GM19438 (cell line): Measurements from ENCODE around the gene KIAA2012.

Experiments used
- ATAC-seq: cut with Tn5 transposase; IDR thresholded peaks from one replicate; pipeline ENCODE4 v1.9.1; 2021; ENCODE audit warnings: low read depth; ENCODE audit not compliant: unreplicated experiment

Gene KIAA2012

DNA sequence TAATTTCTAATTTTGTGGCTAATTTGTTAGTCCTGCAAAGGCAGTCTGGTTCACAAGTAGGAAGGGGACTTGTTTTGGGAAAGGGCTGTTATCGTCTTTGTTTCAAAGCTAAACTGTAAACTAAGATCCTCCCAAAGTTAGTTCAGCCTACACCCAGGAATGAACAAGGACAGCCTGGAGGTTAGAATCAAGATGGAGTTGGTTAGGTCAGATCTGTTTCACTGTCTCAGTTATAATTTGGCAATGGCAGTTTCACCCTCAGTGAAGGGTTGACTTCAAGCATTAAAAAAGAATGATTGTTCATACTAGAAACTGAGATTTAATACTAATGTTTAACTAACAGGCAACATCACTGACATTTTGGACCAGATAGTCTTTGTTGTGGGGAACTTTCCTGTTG is 69.5 kb downstream of the KIAA2012 start:
- ATAC-seq: no peak

DNA sequence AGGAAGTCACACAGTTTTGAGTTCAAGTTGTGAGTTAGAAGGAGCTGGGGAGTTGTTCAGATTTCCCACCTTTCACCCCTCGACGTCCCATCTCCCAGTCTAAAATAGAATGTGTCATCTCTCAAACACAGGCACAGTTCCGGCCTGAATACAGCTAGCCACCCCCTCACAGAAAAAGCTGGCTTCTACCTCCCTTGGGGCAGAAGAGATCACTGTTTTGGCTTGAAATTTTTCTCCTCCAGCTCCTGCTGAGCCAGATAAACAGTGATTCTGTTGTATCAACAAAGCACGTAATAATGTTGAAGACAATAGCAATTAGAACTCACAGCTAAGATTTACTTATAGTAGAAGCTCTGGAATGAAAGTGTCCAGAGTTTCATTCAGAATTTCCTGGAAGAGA is 74.7 kb downstream of the KIAA2012 start:
- ATAC-seq: no peak

DNA sequence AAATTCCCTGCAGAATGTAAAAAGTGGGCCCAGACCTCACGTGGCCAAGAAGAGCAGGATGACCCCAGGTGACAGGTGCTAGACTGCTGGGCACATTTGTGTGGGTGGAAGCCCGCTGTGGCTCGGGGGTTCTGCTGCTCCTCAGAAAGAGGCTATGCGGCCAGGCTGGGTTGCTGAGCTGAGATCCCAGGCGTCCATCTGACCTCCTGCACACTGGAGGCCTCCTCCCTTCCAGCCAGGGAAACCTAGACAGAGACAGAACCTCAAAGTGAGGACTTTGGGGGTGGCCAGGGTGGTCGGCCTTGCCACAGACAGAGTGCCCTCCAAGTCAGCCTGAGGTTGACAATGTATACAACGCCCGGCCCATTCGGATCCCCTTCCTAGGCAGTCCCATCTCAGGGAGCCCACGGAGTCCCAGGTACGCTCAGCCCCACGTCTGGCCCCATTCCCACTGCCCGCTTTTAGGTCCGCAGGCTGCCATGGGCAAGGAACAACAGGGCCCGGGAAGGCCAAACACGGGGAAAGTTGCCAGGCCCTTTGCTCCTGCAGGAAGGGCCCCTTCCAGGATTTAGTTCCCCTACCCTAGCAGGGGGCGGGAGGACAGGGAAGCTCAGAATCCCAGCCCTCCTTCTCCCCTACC is 75.6 kb downstream of the KIAA2012 start:
- no peak for ATAC-seq

- ATAC-seq: no peak
These were observed 76.2 kb downstream of the KIAA2012 start for GRCh38 chr2:202149155-202149762.

- no peak for ATAC-seq
These were observed 76.9 kb downstream of the KIAA2012 start for GRCh38 chr2:202149936-202150335.

- ATAC-seq: no peak
These were observed 79.2 kb downstream of the KIAA2012 start for GRCh38 chr2:202152104-202152715.

DNA sequence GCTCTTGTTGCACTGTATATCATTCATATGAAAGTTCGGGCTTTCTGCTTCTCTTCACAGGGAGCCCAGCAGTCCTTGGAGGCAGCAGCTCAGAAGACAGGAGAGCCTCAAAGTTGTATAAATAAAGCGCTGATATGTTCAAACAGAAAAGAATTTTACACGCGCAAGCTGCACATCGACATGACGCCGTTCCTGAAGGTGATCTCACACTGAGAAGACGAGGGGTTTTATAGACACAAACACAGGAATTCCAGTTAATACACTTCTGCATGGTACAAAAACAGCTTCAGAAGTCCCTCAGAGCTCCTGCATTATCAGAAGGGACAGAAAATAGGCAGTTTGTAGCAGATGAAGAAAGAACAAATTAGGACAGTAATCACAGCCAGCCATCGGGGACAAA is 81.6 kb downstream of the KIAA2012 start:
- no peak for ATAC-seq

GRCh38 chr2:202157211-202157990 is 84.3 kb downstream of the KIAA2012 start:
- ATAC-seq: no peak

DNA sequence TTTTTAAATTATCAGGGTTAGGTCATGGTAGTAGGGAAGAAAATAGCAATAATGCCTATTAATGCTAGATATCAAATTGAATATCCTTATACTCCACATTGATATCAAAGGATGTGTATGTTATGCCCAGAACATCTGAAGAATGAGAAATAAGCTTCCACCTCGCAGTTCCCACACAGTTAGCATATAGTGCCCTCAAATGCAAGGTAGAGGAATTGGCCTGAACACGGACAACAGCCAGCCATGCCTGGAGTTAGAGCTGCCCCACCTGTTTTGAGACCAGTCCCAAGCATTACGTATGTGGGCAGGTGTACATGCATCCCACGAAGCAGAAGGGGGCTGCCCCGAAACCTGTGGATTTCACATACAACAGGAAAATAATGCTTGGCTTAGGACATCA is 85.7 kb downstream of the KIAA2012 start:
- no peak for ATAC-seq

GRCh38 chr2:202161151-202161835 is 88.2 kb downstream of the KIAA2012 start:
- no peak for ATAC-seq

DNA sequence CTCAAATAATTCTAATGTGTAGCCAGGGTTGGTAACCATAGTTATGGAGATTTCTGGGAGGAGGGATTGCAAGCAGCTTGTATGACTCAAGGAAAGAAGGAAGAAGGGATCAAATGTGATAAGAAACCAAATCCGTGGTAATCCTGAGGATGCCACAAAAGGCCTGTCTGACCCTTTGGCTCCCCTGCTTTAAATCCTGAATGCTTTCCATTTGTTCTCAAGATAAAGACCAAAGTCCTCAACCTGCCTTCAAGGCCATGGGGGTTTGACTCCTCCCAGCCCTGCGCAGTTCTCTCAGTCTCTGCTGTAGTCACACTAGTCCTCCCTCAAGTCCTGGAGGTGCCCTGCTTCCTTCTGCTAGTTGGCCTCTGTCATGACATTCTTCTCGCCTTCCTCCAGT is 91.4 kb downstream of the KIAA2012 start:
- ATAC-seq: no peak

GRCh38 chr2:202165208-202165607 is 92.2 kb downstream of the KIAA2012 start:
- ATAC-seq: no peak

DNA sequence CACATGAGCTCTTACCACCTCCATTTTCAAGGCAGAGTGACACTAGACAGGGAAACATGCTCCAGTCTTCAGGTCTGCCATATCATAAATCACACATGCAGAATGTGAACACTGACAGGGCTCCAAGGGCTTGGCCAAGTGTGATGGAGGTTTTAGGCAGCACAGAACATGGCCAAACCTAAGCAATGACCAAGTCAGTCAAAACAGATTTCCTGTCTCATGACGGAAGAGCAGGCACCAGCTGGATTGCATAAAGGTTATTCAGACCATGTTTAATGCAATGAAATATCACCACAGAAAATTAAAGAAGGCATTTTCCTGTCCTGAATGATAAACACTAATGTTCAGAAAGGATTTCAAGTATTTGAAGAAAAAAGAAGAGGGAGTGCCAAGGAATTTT is 92.9 kb downstream of the KIAA2012 start:
- ATAC-seq: no peak

DNA sequence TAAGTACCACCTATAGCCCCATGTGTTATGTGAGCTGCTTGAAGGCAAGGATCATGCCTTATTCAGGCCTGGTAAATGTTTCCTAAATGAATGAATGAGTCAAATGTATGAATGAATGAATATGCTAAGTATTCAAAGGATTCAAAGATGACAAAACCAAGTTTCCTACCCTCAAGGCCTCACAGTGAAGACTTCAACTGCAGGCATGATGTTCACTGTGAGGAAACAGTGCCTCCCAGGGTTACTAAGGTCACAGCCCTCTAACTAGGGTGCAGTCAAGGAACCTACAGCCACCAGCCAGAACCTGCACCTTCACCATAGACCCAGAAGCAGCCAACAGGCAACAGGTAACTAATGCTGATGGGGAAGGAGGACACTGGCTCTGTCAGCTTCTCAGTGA is 96.1 kb downstream of the KIAA2012 start:
- ATAC-seq: no peak

DNA sequence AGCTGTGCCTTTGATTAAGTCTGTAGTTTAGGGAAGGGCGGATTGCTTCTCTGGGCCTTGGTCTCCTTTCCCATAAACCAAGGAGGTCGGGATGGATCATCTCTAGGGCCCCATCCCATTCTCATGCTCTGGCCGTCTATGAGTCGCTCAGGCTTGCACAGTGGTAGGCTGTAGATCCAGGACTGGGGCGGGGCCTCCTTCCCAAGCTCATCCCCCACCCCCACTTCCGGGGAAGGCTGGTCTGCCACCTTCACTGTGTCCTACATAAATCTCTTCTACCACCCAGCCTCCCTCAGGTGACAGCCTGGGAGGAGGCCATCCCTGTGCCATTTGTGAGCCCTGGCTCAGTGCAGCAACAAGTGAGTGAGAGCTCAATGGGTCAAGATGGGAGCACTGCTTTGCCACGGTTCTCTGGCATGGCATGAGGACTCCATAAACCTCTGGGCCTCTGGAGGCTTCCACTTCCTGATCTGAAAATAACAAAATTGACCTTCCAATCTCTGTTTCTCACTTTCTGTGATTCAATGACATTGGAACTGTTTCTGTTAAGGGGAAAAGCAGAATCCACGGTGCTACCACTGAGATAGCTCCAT is 96.9 kb downstream of the KIAA2012 start:
- ATAC-seq: no peak

DNA sequence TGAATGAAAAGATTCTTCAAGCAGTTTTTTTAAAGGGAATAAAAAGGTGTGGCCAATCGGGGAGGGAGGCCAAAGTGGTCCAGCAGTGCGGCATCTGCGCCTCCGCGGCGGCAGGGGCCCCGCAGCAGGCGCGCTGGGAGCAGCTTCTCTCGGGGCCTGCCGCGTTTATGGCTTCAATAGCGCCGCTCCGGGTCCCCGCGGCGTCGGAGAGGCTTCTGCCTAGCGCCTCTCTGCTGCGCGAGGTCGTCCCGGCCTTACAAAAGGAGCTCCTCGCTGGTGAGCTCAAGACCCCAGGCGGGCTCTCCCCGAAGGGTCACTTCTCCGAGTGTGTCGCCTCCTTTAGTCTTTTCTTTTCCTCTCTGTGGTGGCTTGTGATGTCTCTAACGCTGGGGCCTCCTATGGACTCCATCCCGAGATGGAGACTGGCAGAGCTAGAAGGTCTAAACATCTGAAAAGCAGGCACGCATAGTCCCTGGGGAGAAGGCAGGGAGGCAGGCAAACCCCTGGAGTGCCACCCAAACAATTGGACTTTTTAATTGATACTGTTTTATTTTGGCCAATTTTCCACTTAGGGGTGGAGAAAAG is 98.3 kb downstream of the KIAA2012 start:
- ATAC-seq: no peak

DNA sequence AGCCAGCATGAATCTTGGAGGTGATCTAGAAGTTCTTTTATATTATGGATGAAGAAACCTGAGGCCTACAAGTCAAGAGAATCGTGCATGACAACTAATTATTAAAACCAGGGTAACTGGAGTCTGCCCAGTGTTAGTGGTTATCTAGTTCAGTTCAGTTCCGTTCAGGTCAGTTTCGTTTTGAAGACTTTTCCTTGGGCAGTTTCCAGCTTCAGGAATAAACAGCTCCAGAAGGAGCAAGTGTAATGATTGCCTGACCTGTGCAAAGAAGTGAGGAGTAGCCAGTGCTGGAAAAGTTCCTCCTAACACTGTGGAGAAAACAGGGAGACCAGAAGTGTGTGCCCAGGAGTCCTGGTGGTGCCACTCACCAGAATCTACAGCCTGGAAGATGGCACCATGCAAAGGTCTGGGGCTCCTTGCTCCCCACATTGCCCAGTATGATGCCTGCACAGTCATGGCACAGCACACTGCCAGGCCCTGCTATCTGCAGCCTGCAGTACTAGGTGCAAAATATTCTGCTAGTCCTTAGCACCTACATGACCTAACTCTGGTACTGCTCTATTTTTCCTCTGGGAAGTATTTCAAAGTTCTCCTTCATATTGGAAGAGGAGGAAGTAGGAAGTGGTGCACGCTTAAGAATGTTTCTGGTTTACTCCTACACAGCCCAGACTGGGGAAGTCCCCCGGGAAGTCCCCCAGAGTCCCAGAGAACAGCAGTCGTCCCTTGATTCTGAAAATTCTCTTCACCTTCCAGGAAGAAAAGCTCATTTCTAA is 99.6 kb downstream of the KIAA2012 start:
- peak; percentile 75 for ATAC-seq

GRCh38 chr2:202178346-202178958 is 105.4 kb downstream of the KIAA2012 start:
- no peak for ATAC-seq

DNA sequence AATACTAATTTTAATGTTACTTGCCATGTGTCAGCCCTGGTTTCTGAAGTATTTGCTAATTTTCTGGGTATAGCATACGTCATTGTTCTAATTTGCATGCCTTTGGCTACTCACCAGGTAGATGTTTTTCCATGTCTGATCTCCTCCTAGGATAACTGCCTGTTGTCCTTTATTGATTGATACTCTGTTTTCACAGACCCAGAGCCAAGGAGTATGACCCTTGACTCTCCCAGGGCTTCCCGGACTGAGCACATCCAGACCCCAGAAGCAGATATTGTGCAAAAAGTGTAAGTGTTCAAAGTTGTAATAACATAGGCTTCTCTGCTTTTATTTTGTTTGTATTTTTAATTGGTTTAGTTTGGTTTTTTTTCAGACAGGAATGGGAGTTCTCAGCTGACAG is 111.5 kb downstream of the KIAA2012 start:
- no peak for ATAC-seq
